ENCODE data around the gene RREB1. TPM values are rescaled to one million over a fixed set of nuclear protein-coding genes. Genes with fewer than 3 reads are reported as not detected.

The RREB1 gene
- total and polyA plus RNA-seq, 2 donors (not counting 3 experiments of a cell fraction or from before 2014, with no cell fraction given) = 3.7 to 33.0 TPM

DNA sequence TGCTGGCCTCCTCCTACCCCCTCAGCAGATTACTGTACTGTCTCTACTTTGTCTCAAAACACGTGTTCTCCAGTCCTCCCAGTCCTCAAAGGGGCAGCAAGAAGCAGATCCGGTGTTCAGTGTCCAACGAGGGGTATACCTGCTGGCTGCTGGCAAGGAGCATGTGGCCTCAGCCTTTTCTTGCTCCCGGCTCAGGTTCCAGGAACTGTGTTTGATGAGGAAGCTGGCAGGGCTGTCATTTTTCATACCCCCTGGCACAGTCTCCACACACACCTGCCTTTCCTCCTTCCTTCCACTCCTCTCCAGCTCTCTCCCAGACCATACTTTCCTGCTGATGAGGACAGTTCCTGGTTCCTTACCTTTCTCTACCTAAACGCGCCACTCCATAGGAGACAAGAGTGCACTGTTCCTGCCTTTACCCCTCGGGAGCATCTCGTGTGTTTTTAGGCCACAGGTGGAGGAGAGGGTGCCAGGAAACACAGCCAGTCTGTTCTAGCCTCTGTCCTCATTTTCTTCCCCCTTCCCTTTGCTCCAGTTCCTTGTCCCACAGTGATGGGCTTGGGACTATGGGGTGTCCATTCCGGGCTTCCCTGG, 128.0 kb downstream of the RREB1 start:
- H3K79me2 ChIP-seq (ENCODE audit: control insufficient read depth, insufficient read depth, low read length) = peaks cover 3% of the 10 kb centered on the region
- H3K4me2 ChIP-seq (ENCODE audit: insufficient read depth, low read length) = no peak overlapping the region
- no peak overlapping the region for H3K27ac ChIP-seq (ENCODE audit: insufficient read depth, low read depth, low read length)
- H3K4me1 ChIP-seq (ENCODE audit: control insufficient read depth, extremely low read depth, insufficient read depth, low read length) = peaks cover 9% of the 10 kb centered on the region
- DNase-seq (ENCODE audit: low read depth, low spot score) (no peak), FAIRE-seq (no peak)
- no TSS peak for BruUV-seq (replicated peaks)
- intact Hi-C loops (cut with micrococcal nuclease) (no loop called here), dilution Hi-C loops (cut with MboI; ENCODE audit: extremely low pct_ligation_motif_present, low sequenced_read_pairs) (no loop called here)
- no peak overlapping the region for H3K4me3 ChIP-seq (replicated peaks in 1 of 3; ENCODE audit: insufficient read depth in 1 of 3, low read depth in 1 of 3, low read length in 3 of 3)
- no peak overlapping the region for H3K9ac ChIP-seq (replicated peaks; ENCODE audit: extremely low read depth, insufficient read depth, low read length)
- no peaks in the 10 kb centered on the region for H3K9me3 ChIP-seq (replicated peaks; ENCODE audit: control insufficient read depth, insufficient read depth, low read length)
- H2AFZ ChIP-seq (ENCODE audit: low read depth, low read length) = no peak overlapping the region
- peaks cover 0 to 21% of the 10 kb centered on the region in 2 experiments for H3K36me3 ChIP-seq (ENCODE audit: control insufficient read depth in 2 of 2, extremely low read depth in 1 of 2, insufficient read depth in 2 of 2, low read length in 2 of 2)
- no peaks in the 10 kb centered on the region for H3K9me1 ChIP-seq (replicated peaks; ENCODE audit: control insufficient read depth, extremely low read depth, insufficient read depth, low read length)
- CTCF ChIA-PET = interaction anchor here (1.0 to 2.4 kb wide), 2 partner anchors 477 to 559 kb away, joined by 3 to 7 read pairs; no protein-coding TSS in a partner anchor
- POLR2A ChIA-PET = no interaction called here
- H4K20me1 ChIP-seq (replicated peaks; ENCODE audit: control insufficient read depth, extremely low read depth, insufficient read depth, low read length) = peaks cover 2% of the 10 kb centered on the region
- TF ChIP-seq FOS (IDR thresholded peaks at IDR 0.05; ENCODE audit: borderline replicate concordance, insufficient read depth, low read length) (no peak), MYC (IDR thresholded peaks at IDR 0.05; ENCODE audit: low read depth, low read length) (no peak), EZH2 (IDR thresholded peaks at IDR 0.05; ENCODE audit: borderline replicate concordance, low read depth, low read length, severe bottlenecking) (no peak), JUN (IDR thresholded peaks at IDR 0.05; ENCODE audit: borderline replicate concordance, insufficient read depth, insufficient read length, low read depth) (no peak), GATA2 (IDR thresholded peaks at IDR 0.05; ENCODE audit: insufficient read depth, insufficient read length, low read depth, low read length) (no peak), POLR2AphosphoS5 (IDR thresholded peaks at IDR 0.05; ENCODE audit: insufficient read depth, low read depth, low read length) (no peak), POLR2A (IDR thresholded peaks at IDR 0.05; ENCODE audit: low read depth, low read length) (no peak)
- TF ChIP-seq, protein P1, sequence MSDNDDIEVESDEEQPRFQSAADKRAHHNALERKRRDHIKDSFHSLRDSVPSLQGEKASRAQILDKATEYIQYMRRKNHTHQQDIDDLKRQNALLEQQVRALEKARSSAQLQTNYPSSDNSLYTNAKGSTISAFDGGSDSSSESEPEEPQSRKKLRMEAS (IDR thresholded peaks at IDR 0.05; ENCODE audit: insufficient read depth, insufficient read length) = no peak
- TF ChIP-seq, protein P2, sequence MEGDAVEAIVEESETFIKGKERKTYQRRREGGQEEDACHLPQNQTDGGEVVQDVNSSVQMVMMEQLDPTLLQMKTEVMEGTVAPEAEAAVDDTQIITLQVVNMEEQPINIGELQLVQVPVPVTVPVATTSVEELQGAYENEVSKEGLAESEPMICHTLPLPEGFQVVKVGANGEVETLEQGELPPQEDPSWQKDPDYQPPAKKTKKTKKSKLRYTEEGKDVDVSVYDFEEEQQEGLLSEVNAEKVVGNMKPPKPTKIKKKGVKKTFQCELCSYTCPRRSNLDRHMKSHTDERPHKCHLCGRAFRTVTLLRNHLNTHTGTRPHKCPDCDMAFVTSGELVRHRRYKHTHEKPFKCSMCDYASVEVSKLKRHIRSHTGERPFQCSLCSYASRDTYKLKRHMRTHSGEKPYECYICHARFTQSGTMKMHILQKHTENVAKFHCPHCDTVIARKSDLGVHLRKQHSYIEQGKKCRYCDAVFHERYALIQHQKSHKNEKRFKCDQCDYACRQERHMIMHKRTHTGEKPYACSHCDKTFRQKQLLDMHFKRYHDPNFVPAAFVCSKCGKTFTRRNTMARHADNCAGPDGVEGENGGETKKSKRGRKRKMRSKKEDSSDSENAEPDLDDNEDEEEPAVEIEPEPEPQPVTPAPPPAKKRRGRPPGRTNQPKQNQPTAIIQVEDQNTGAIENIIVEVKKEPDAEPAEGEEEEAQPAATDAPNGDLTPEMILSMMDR (IDR thresholded peaks at IDR 0.05; ENCODE audit: extremely low read depth in 1 of 2, insufficient read depth in 1 of 2, low read depth in 1 of 2, low read length in 2 of 2) = no peak
- H3K27me3 ChIP-seq (ENCODE audit: control insufficient read depth in 2 of 2, insufficient read depth in 2 of 2, low read length in 2 of 2) = no peaks in the 10 kb centered on the region

All from endothelial cell of umbilical vein (primary cell).